Ishikawa (cell line): Measurements from ENCODE around the gene KCNQ1.

Experiments
- CEBPB ChIP-seq: IDR thresholded peaks from 2 replicates; pipeline ENCODE4 v1.6.1; 2012
- CREB1 ChIP-seq: IDR thresholded peaks from 2 replicates; pipeline ENCODE4 v1.6.1; 2012; ENCODE audit warnings: low read depth
- EGR1 ChIP-seq: IDR thresholded peaks from 2 replicates; pipeline ENCODE4 v1.6.1; 2012
- EP300 ChIP-seq: IDR thresholded peaks from 2 replicates; pipeline ENCODE4 v1.6.1; 2012; ENCODE audit warnings: borderline replicate concordance
- FOXM1 ChIP-seq: IDR thresholded peaks from 2 replicates; pipeline ENCODE4 v1.6.1; 2012; ENCODE audit warnings: low read depth, borderline replicate concordance
- NFIC ChIP-seq: IDR thresholded peaks from 2 replicates; pipeline ENCODE4 v1.6.1; 2012
- RAD21 ChIP-seq: IDR thresholded peaks from 2 replicates; pipeline ENCODE4 v1.6.1; 2012; ENCODE audit warnings: low read depth
- TAF1 ChIP-seq: IDR thresholded peaks from 2 replicates; pipeline ENCODE4 v1.6.1; 2012; ENCODE audit warnings: low read depth, mild to moderate bottlenecking
- TCF12 ChIP-seq: IDR thresholded peaks from 2 replicates; pipeline ENCODE4 v1.6.1; 2012; ENCODE audit warnings: low read depth
- TEAD4 ChIP-seq: IDR thresholded peaks from 2 replicates; pipeline ENCODE4 v1.6.1; 2012
- YY1 ChIP-seq: IDR thresholded peaks from 2 replicates; pipeline ENCODE4 v1.6.1; 2012; ENCODE audit warnings: low read depth
- ZBTB7A ChIP-seq: IDR thresholded peaks from 2 replicates; pipeline ENCODE4 v1.6.1; 2012; ENCODE audit warnings: low read depth
- TF ChIP-seq, protein P1 (sequence below): IDR thresholded peaks from 2 replicates; pipeline ENCODE4 v1.6.1; 2012
- TF ChIP-seq, protein P2 (sequence below): IDR thresholded peaks from 2 replicates; pipeline ENCODE4 v1.6.1; 2012
- TF ChIP-seq, protein P3 (sequence below): IDR thresholded peaks from 2 replicates; pipeline ENCODE4 v1.6.1; 2012; ENCODE audit warnings: low read depth, mild to moderate bottlenecking

The KCNQ1 gene

DNA sequence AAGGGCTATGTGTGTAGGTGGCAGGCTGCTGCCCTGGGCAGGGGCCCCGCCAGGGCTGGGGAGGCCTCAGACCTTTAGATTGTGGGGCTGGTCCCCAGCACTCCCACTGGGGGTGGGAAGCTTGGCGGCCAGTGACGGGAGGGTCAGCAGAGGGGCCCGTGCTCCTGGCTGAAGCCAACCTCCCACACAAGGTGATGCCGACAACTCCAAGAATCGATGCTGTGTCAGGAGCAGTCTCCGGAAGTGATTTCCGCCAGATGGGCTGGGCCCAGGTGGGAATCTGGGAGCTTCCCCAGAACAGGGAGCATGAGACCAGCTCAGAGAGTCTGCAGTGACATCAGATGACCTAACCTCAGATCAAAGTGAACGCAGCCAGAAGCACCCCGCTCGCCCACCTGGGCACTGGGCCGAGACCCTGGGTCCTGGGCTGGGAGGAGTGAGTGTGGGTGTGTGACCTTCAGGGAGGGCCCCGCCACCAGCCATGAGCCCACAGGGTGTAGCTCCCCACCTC lies 8.2 kb upstream of the KCNQ1 start:
- no peak for TF ChIP-seq CREB1
- no peak for TF ChIP-seq EP300
- no peak for TF ChIP-seq ZBTB7A
- no peak for TF ChIP-seq RAD21
- TF ChIP-seq, protein P1, sequence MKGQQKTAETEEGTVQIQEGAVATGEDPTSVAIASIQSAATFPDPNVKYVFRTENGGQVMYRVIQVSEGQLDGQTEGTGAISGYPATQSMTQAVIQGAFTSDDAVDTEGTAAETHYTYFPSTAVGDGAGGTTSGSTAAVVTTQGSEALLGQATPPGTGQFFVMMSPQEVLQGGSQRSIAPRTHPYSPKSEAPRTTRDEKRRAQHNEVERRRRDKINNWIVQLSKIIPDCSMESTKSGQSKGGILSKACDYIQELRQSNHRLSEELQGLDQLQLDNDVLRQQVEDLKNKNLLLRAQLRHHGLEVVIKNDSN, result no peak
- TF ChIP-seq TAF1, result no peak
- TF ChIP-seq TEAD4, result no peak
- TF ChIP-seq, protein P2, sequence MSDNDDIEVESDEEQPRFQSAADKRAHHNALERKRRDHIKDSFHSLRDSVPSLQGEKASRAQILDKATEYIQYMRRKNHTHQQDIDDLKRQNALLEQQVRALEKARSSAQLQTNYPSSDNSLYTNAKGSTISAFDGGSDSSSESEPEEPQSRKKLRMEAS, result no peak
- TF ChIP-seq, protein P3, sequence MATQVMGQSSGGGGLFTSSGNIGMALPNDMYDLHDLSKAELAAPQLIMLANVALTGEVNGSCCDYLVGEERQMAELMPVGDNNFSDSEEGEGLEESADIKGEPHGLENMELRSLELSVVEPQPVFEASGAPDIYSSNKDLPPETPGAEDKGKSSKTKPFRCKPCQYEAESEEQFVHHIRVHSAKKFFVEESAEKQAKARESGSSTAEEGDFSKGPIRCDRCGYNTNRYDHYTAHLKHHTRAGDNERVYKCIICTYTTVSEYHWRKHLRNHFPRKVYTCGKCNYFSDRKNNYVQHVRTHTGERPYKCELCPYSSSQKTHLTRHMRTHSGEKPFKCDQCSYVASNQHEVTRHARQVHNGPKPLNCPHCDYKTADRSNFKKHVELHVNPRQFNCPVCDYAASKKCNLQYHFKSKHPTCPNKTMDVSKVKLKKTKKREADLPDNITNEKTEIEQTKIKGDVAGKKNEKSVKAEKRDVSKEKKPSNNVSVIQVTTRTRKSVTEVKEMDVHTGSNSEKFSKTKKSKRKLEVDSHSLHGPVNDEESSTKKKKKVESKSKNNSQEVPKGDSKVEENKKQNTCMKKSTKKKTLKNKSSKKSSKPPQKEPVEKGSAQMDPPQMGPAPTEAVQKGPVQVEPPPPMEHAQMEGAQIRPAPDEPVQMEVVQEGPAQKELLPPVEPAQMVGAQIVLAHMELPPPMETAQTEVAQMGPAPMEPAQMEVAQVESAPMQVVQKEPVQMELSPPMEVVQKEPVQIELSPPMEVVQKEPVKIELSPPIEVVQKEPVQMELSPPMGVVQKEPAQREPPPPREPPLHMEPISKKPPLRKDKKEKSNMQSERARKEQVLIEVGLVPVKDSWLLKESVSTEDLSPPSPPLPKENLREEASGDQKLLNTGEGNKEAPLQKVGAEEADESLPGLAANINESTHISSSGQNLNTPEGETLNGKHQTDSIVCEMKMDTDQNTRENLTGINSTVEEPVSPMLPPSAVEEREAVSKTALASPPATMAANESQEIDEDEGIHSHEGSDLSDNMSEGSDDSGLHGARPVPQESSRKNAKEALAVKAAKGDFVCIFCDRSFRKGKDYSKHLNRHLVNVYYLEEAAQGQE, result no peak
- TF ChIP-seq EGR1, result no peak
- TF ChIP-seq TCF12, result no peak
- TF ChIP-seq CEBPB, result no peak
- no peak for TF ChIP-seq FOXM1
- TF ChIP-seq NFIC, result no peak
- no peak for TF ChIP-seq YY1

DNA sequence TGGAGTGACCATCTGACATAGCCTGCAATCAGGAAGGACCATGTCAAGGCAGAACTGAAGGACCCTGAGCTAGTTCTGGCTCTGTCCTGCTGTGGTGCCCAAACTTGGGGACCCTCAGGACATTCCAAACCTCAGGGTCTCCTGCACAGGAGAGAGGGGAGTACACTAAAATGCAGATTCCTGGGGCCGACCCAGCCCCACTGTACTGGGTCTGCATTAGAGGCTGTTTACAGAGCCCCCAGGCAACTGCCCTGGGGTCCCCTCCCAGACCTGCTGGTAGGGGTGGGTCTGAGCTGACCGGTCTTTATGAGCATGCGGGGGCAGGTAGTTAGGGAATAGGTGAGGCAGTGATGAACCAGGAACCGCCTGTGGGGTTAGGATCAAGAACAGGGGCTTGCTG lies 7.3 kb upstream of the KCNQ1 start:
- TF ChIP-seq CREB1 (no peak), FOXM1 (no peak), TCF12 (no peak), EGR1 (no peak)

DNA sequence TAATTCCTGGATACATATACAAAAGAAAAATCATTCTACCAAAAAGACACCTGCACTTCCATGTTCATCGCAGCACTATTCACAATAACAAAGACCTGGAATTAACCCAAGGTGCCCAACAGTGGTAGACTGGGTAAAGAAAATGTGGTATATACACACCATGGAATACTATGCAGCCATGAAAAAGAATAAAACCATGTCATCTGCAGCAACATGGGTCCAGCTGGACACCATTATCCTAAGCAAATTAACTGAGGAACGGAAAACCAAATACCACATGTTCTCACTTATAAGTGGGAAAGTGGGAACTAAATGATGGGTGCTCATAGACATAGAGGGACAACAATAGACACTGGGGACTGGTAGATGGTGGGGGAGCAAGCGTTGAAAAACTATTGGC lies 5.0 kb upstream of the KCNQ1 start:
- no peak for TF ChIP-seq TEAD4
- no peak for TF ChIP-seq NFIC
- TF ChIP-seq EGR1, result no peak
- TF ChIP-seq, protein P3, result no peak
- TF ChIP-seq, protein P2, result no peak
- TF ChIP-seq EP300, result no peak
- no peak for TF ChIP-seq RAD21
- no peak for TF ChIP-seq TCF12
- TF ChIP-seq CEBPB, result no peak
- TF ChIP-seq ZBTB7A, result no peak
- TF ChIP-seq CREB1, result no peak
- TF ChIP-seq YY1, result no peak
- no peak for TF ChIP-seq TAF1
- TF ChIP-seq FOXM1, result no peak
- TF ChIP-seq, protein P1, result no peak

DNA sequence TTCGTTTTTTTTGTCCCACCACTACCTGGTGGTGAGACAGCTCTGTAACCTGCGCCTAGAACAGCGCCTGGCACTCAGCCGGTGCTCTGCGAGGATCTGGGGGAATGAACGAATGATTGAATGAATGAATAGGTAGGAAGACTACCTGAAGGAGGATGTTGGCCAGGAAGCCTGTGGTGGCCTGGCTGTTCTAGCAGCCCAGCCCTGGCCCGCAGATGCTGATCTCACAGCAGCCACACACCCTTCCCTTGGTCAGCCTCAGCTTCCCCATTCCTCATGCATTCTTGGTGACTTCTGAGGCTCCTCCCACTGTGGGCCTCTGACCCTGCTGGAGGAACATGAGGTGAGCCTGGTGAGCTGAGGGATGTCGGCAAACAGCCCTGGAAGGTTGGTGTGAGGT lies 4.2 kb upstream of the KCNQ1 start:
- TF ChIP-seq EGR1 (no peak), YY1 (no peak), TCF12 (no peak), RAD21 (no peak), CREB1 (no peak)
- TF ChIP-seq, protein P2, result no peak
- TF ChIP-seq, protein P1, result no peak
- TF ChIP-seq, protein P3, result no peak
